GM13977 (cell line): ENCODE measurements around the gene DYRK1B.

Experiments
- DNase-seq: peaks from one replicate; pipeline ENCODE4 v3.0.0; 2012; ENCODE audit warnings: low spot score
- CTCF ChIP-seq: IDR thresholded peaks from 2 replicates; pipeline ENCODE4 v1.5.1; 2012; ENCODE audit warnings: mild to moderate bottlenecking, control low read depth; ENCODE audit not compliant: insufficient read depth; ENCODE audit errors: extremely low read depth, missing control alignments
- in situ Hi-C: fragments of 300-500 bp; cut with MboI; formaldehyde crosslinking; loops from one replicate; pipeline ENCODE4 v1.12.0; 2022; ENCODE audit warnings: low sequenced_read_pairs, low pct_unique_long_range_greater_than_20kb, mixed read lengths, inconsistent platforms; ENCODE audit not compliant: unreplicated experiment

The DYRK1B gene

GRCh38 chr19:39830406-39830805 is 3.6 kb downstream of the DYRK1B start:
- no peak for DNase-seq
- in situ Hi-C loops, result no loop called here
- TF ChIP-seq CTCF, result no peak

- no peak for TF ChIP-seq CTCF
- in situ Hi-C loops, result no loop called here
- no peak for DNase-seq
Observed at GRCh38 chr19:39829702-39830275, 4.2 kb downstream of the DYRK1B start.

GRCh38 chr19:39828654-39829032 is 5.3 kb downstream of the DYRK1B start:
- TF ChIP-seq CTCF, result no peak
- DNase-seq, result no peak
- in situ Hi-C loops, result no loop called here

- no peak for DNase-seq
- in situ Hi-C loops, result no loop called here
- no peak for TF ChIP-seq CTCF
Observed at GRCh38 chr19:39828015-39828653, 5.8 kb downstream of the DYRK1B start.

GRCh38 chr19:39827216-39827615 is 6.7 kb downstream of the DYRK1B start:
- TF ChIP-seq CTCF, result no peak
- in situ Hi-C loops, result no loop called here
- DNase-seq, result no peak

- TF ChIP-seq CTCF, result no peak
- in situ Hi-C loops, result no loop called here
- no peak for DNase-seq
Observed at GRCh38 chr19:39826311-39826945, 7.5 kb downstream of the DYRK1B start.
